Ovary (tissue), 3 donors: ENCODE results near the gene NCS1.

Experiments
- CTCF ChIP-seq, 3 donors: fragments of 450-650 bp in 2 of 3; fragments of 200-600 bp in 1 of 3; IDR thresholded peaks; one replicate each; pipeline versions ENCODE4 v1.5.1 to v1.8.0; 2016 to 2022; ENCODE audit warnings: antibody characterized with exemption in 3 of 3, mild to moderate bottlenecking in 1 of 3
- EP300 ChIP-seq: sonication (generic); formaldehyde crosslinking; IDR thresholded peaks from one replicate; pipeline ENCODE4 v1.6.1; 2017; ENCODE audit warnings: antibody characterized with exemption
- POLR2A ChIP-seq: fragments of 450-650 bp; IDR thresholded peaks from one replicate; pipeline ENCODE4 v1.6.1; 2017; ENCODE audit warnings: antibody characterized with exemption, mild to moderate bottlenecking, moderate library complexity
- donor health status: DM: no; HTN: no; CAD: no.

- no peak for TF ChIP-seq POLR2A
- no peak for TF ChIP-seq CTCF (IDR thresholded peaks at IDR 0.05)
- no peak for TF ChIP-seq EP300
Observed at GRCh38 chr9:130239363-130239695, 67.1 kb downstream of the NCS1 start.
